HepG2 (cell line): ENCODE results near the gene CD6. TPM values are rescaled to one million over a fixed set of nuclear protein-coding genes. Genes with fewer than 3 reads are reported as not detected.

Experiments used
- ATAC-seq: fragments of 200-7000 bp; cut with Tn5 transposase; 3 replicates; pipeline ENCODE4 v1.9.1; 2020; ENCODE audit warnings: mild to moderate bottlenecking, moderate library complexity
- BruUV-seq: library from RNA; stranded (reverse); fragments of 400-500 nt; replicated peaks from 2 replicates; lab custom pipeline; 2021; lab: Mats Ljungman, UMichigan
- CTCF ChIA-PET: fragments of 300-600 bp; formaldehyde crosslinking; extraction: SDS; loops from one replicate; lab custom pipeline; 2021; ENCODE audit warnings: low total read pairs, inconsistent platforms, low intra/inter-chr PET ratio; lab: Yijun Ruan, JAX
- POLR2A ChIA-PET: fragments of 350-600 bp; sonication (Branson Sonifier 250); formaldehyde crosslinking; loops from one replicate; lab custom pipeline; 2020; ENCODE audit warnings: antibody characterized with exemption, inconsistent platforms; lab: Yijun Ruan, JAX
- DNase-seq: peaks from one replicate; pipeline ENCODE4 v3.0.0-alpha.2; 2015; ENCODE audit warnings: low spot score
- FAIRE-seq: peaks from 3 replicates; lab custom pipeline; 2011; peaks lifted over from hg19 to GRCh38; lab: Jason Lieb, UNC
- H2AFZ ChIP-seq: one replicate; pipeline ENCODE4 v1.6.1; 2011; ENCODE audit warnings: low read length, inconsistent platforms
- H3K27ac ChIP-seq: fragments of 300-600 bp; 3 replicates; pipeline ENCODE4 v1.8.0; 2011; ENCODE audit warnings: mixed run types, mild to moderate bottlenecking, mixed read lengths, low read length, inconsistent platforms; ENCODE audit not compliant: insufficient read depth; ENCODE audit errors: extremely low read length
- H3K27me3 ChIP-seq, 2 experiments: fragments of 200-600 bp in 1 of 2; 2 replicates in 1 of 2; 3 replicates in 1 of 2; pipeline versions ENCODE4 v1.6.0 to v1.8.0; 2011; ENCODE audit warnings: low read length in 2 of 2, mild to moderate bottlenecking in 2 of 2, moderate library complexity in 2 of 2, inconsistent platforms in 1 of 2; ENCODE audit not compliant: insufficient read depth in 2 of 2, control insufficient read depth in 1 of 2
- H3K36me3 ChIP-seq, 2 experiments: fragments of 200-600 bp in 1 of 2; replicated peaks in 1 of 2; 2 replicates in 1 of 2; 3 replicates in 1 of 2; pipeline versions ENCODE4 v1.5.1 to v1.8.0; 2011; ENCODE audit warnings: low read length in 2 of 2, inconsistent platforms in 1 of 2; ENCODE audit not compliant: insufficient read depth in 2 of 2, control insufficient read depth in 1 of 2
- H3K4me1 ChIP-seq: 2 replicates; pipeline ENCODE4 v1.5.1; 2012; ENCODE audit warnings: low read length, inconsistent platforms; ENCODE audit not compliant: insufficient read depth
- H3K4me2 ChIP-seq: 2 replicates; pipeline ENCODE4 v1.6.0; 2011; ENCODE audit warnings: low read depth, low read length, inconsistent platforms
- H3K4me3 ChIP-seq, 3 experiments: fragments of 200-600 bp in 1 of 3; sonication (generic), shearing (Covaris generic) in 1 of 3; replicated peaks in 1 of 3; 2 replicates each; pipeline ENCODE4 v1.5.1; 2011 to 2016; ENCODE audit warnings: low read length in 3 of 3, inconsistent platforms in 2 of 3, low read depth in 2 of 3, mild to moderate bottlenecking in 2 of 3, control low read depth in 1 of 3, mixed read lengths in 1 of 3; ENCODE audit not compliant: insufficient read depth in 1 of 3
- H3K79me2 ChIP-seq: one replicate; pipeline ENCODE4 v1.6.1; 2011; ENCODE audit warnings: low read length, inconsistent platforms; ENCODE audit not compliant: insufficient read depth
- H3K9ac ChIP-seq: 2 replicates; pipeline ENCODE4 v1.6.0; 2011; ENCODE audit warnings: mild to moderate bottlenecking, low read depth, low read length, inconsistent platforms; ENCODE audit not compliant: insufficient read depth
- H3K9me3 ChIP-seq: 2 replicates; pipeline ENCODE4 v1.5.1; 2012; ENCODE audit warnings: mild to moderate bottlenecking, low read length
- H4K20me1 ChIP-seq: 2 replicates; pipeline ENCODE4 v1.6.0; 2011; ENCODE audit warnings: inconsistent platforms, mild to moderate bottlenecking, low read length, moderate library complexity; ENCODE audit not compliant: insufficient read depth
- ADNP ChIP-seq: sonication (generic); formaldehyde crosslinking; IDR thresholded peaks from 2 replicates; pipeline ENCODE4 v1.4.0; 2020; ENCODE audit warnings: missing genetic modification reagents
- AKAP8 ChIP-seq: sonication (generic); formaldehyde crosslinking; IDR thresholded peaks from 2 replicates; pipeline ENCODE4 v1.5.1; 2020; ENCODE audit warnings: mild to moderate bottlenecking, missing genetic modification reagents
- CBX1 ChIP-seq: IDR thresholded peaks from one replicate; pipeline ENCODE4 v1.6.1; 2016; ENCODE audit warnings: antibody characterized with exemption, low read depth
- CCAR2 ChIP-seq: fragments of 200-400 bp; formaldehyde crosslinking; optimal IDR thresholded peaks from 2 replicates; pipeline ENCODE3; 2018; ENCODE audit warnings: low read depth, mild to moderate bottlenecking, low read length, moderate library complexity
- CCDC6 ChIP-seq: sonication (generic); formaldehyde crosslinking; IDR thresholded peaks from 2 replicates; pipeline ENCODE4 v1.8.1; 2022; ENCODE audit warnings: mild to moderate bottlenecking, missing genetic modification reagents, moderate library complexity
- CSRNP1 ChIP-seq: sonication (generic); formaldehyde crosslinking; IDR thresholded peaks from 2 replicates; pipeline ENCODE4 v1.8.1; 2023; ENCODE audit warnings: mild to moderate bottlenecking, missing genetic modification reagents
- EHMT2 ChIP-seq: fragments of 200-600 bp; sonication (generic); IDR thresholded peaks from 2 replicates; pipeline ENCODE4 v1.7.0; 2017; ENCODE audit warnings: antibody characterized with exemption, low read depth, low read length, borderline replicate concordance
- GATAD1 ChIP-seq: IDR thresholded peaks from 2 replicates; pipeline ENCODE4 v1.6.1; 2016; ENCODE audit warnings: missing genetic modification reagents, missing compliant biosample characterization
- HNRNPH1 ChIP-seq: fragments of 200-400 bp; formaldehyde crosslinking; optimal IDR thresholded peaks from 2 replicates; pipeline ENCODE3; 2017; ENCODE audit warnings: mild to moderate bottlenecking, low read depth, low read length
- RARA ChIP-seq: IDR thresholded peaks from 2 replicates; pipeline ENCODE4 v1.6.1; 2016; ENCODE audit warnings: missing genetic modification reagents, missing compliant biosample characterization
- RBM39 ChIP-seq: fragments of 200-400 bp; formaldehyde crosslinking; IDR thresholded peaks from one replicate; pipeline ENCODE4 v1.6.1; 2018; ENCODE audit warnings: antibody characterized with exemption, mild to moderate bottlenecking, low read depth, low read length; ENCODE audit not compliant: poor library complexity, severe bottlenecking
- ZFYVE20 ChIP-seq: sonication (generic); formaldehyde crosslinking; IDR thresholded peaks from 2 replicates; pipeline ENCODE4 v1.8.0; 2023; ENCODE audit warnings: low read depth, mild to moderate bottlenecking, moderate library complexity, missing genetic modification reagents, borderline replicate concordance
- ZNF136 ChIP-seq: sonication (generic); formaldehyde crosslinking; IDR thresholded peaks from 2 replicates; pipeline ENCODE4 v1.8.1; 2022; ENCODE audit warnings: low read depth, mild to moderate bottlenecking, moderate library complexity, missing genetic modification reagents
- ZNF530 ChIP-seq: sonication (generic); formaldehyde crosslinking; IDR thresholded peaks from 2 replicates; pipeline ENCODE4 v1.5.0; 2020; ENCODE audit warnings: low read depth, mild to moderate bottlenecking, missing genetic modification reagents
- ZNF615 ChIP-seq: sonication (generic); formaldehyde crosslinking; IDR thresholded peaks from 2 replicates; pipeline ENCODE4 v1.5.0; 2020; ENCODE audit warnings: mild to moderate bottlenecking, missing genetic modification reagents, borderline replicate concordance
- ZNF652 ChIP-seq: IDR thresholded peaks from 2 replicates; pipeline ENCODE4 v1.6.1; 2016; ENCODE audit warnings: low read depth, borderline replicate concordance
- WGBS: methylation state at CpG from one replicate; pipeline ENCODE4 v1.1.6; 2017; ENCODE audit warnings: low lambda C conversion rate; 5-methylcytosine and 5-hydroxymethylcytosine counted together
- in situ Hi-C: cut with HindIII; loops from 2 replicates; pipeline ENCODE4 v1.10.0; 2017; ENCODE audit warnings: low pct_unique_long_range_greater_than_20kb; ENCODE audit not compliant: extremely low pct_ligation_motif_present
- intact Hi-C: fragments of 100-400 bp; cut with micrococcal nuclease; formaldehyde crosslinking; loops from one replicate; pipeline ENCODE4 v1.10.0; 2022; ENCODE audit not compliant: unreplicated experiment
- polyA plus RNA-seq, 8 experiments: library from polyadenylated mRNA; depleted of rRNA in 3 of 8; stranded (reverse) in 7 of 8; unstranded in 1 of 8; fragments of >200 nt; fragmentation: Illumina TruSeq in 4 of 8; extraction: Trizol in 4 of 8; gene quantifications; 2 replicates each; pipeline versions ENCODE4 v1.2.1 to v1.2.3, GENCODE V29; 2011 to 2016; ENCODE audit warnings: low read depth in 4 of 8, missing spikeins in 1 of 8, mixed read lengths in 1 of 8; ENCODE audit not compliant: insufficient read depth in 1 of 8
- total RNA-seq, 5 experiments: library from RNA; depleted of rRNA; stranded (reverse); fragments of >200 nt; fragmentation: Illumina TruSeq; extraction: Trizol; gene quantifications; 2 replicates each; pipeline ENCODE4 v1.2.3, GENCODE V29; 2016; ENCODE audit warnings: low read depth in 1 of 5
- TF ChIP-seq, protein P1 (sequence below): sonication (generic); formaldehyde crosslinking; IDR thresholded peaks from 2 replicates; pipeline ENCODE4 v1.9.0; 2022; ENCODE audit warnings: low read depth, missing genetic modification reagents
- TF ChIP-seq, protein P2 (sequence below): sonication (generic); formaldehyde crosslinking; IDR thresholded peaks from 2 replicates; pipeline ENCODE4 v1.4.0; 2020; ENCODE audit warnings: missing genetic modification reagents; ENCODE audit errors: not compliant biosample characterization

The CD6 gene
- total and polyA plus RNA-seq, 2 of the 13 experiments (the other 11 are each of a cell fraction or from before 2014, with no cell fraction given), result not detected

GRCh38 chr11:60953781-60954180, 17.7 kb upstream of the CD6 start:
- H3K4me2 ChIP-seq, result no peak overlapping the region
- ATAC-seq, result no peak; the same call in 1 of the 3 replicates
- H3K36me3 ChIP-seq, result no peaks in the 10 kb centered on the region
- ChIA-PET POLR2A (no interaction called here), CTCF (no interaction called here)
- TF ChIP-seq AKAP8 (CRISPR knock-in tag) (no peak), GATAD1 (CRISPR knock-in tag) (no peak), CSRNP1 (no peak), CCAR2 (no peak), ZNF530 (no peak), ADNP (CRISPR knock-in tag) (no peak), EHMT2 (no peak), ZNF136 (CRISPR knock-in tag) (no peak), ZFYVE20 (CRISPR knock-in tag) (no peak), ZNF615 (CRISPR knock-in tag) (no peak), CCDC6 (CRISPR knock-in tag) (no peak), RARA (CRISPR knock-in tag) (no peak), RBM39 (no peak), CBX1 (no peak), HNRNPH1 (no peak), ZNF652 (no peak)
- TF ChIP-seq, protein P1, sequence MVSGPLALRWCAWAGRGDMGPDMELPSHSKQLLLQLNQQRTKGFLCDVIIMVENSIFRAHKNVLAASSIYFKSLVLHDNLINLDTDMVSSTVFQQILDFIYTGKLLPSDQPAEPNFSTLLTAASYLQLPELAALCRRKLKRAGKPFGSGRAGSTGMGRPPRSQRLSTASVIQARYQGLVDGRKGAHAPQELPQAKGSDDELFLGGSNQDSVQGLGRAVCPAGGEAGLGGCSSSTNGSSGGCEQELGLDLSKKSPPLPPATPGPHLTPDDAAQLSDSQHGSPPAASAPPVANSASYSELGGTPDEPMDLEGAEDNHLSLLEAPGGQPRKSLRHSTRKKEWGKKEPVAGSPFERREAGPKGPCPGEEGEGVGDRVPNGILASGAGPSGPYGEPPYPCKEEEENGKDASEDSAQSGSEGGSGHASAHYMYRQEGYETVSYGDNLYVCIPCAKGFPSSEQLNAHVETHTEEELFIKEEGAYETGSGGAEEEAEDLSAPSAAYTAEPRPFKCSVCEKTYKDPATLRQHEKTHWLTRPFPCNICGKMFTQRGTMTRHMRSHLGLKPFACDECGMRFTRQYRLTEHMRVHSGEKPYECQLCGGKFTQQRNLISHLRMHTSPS (CRISPR knock-in tag), result no peak
- TF ChIP-seq, protein P2, sequence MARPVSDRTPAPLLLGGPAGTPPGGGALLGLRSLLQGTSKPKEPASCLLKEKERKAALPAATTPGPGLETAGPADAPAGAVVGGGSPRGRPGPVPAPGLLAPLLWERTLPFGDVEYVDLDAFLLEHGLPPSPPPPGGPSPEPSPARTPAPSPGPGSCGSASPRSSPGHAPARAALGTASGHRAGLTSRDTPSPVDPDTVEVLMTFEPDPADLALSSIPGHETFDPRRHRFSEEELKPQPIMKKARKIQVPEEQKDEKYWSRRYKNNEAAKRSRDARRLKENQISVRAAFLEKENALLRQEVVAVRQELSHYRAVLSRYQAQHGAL (CRISPR knock-in tag), result no peak
- H3K9ac ChIP-seq, result no peak overlapping the region
- H3K9me3 ChIP-seq, result no peaks in the 10 kb centered on the region
- H4K20me1 ChIP-seq, result no peaks in the 10 kb centered on the region
- H3K4me1 ChIP-seq, result no peaks in the 10 kb centered on the region
- BruUV-seq, result no TSS peak
- DNase-seq, result no peak
- 34% methylated on average over 6 of the region's 6 CpGs for WGBS
- in situ Hi-C loops, result no loop called here
- no peak for FAIRE-seq
- intact Hi-C loops, result no loop called here
- H2AFZ ChIP-seq, result no peak overlapping the region
- H3K27ac ChIP-seq, result no peak overlapping the region
- H3K27me3 ChIP-seq, result peaks cover 0 to 11% of the 10 kb centered on the region in 2 experiments; a peak in 2 of 5 replicates
- no peaks in the 10 kb centered on the region for H3K79me2 ChIP-seq
- H3K4me3 ChIP-seq, result no peak overlapping the region
